Central memory CD8-positive, alpha-beta T cell (primary cell): ENCODE data around the gene SEPTIN1.

ENCODE experiments used
- ATAC-seq: fragments of 150-1000 bp; cut with Tn5 transposase; replicated peaks from 2 replicates; pipeline ENCODE4 v1.10.0; 2022; ENCODE audit warnings: mild to moderate bottlenecking, moderate FRiP score, moderate number of reproducible peaks; ENCODE audit not compliant: poor library complexity, severe bottlenecking; ENCODE audit errors: extremely low read depth
- DNase-seq, 2 donors: peaks; one replicate each; pipeline ENCODE4 v3.0.0; 2021; ENCODE audit warnings: low spot score in 2 of 2
- H3K27ac Mint-ChIP-seq: one replicate; pipeline ENCODE4 v1.8.0; 2022; ENCODE audit warnings: low read depth, mild to moderate bottlenecking, moderate library complexity, mixed read lengths
- H3K27me3 Mint-ChIP-seq: one replicate; pipeline ENCODE4 v1.8.0; 2022; ENCODE audit warnings: mixed read lengths
- H3K36me3 Mint-ChIP-seq: one replicate; pipeline ENCODE4 v1.8.0; 2022; ENCODE audit warnings: mild to moderate bottlenecking, moderate library complexity, mixed read lengths; ENCODE audit not compliant: insufficient read depth
- H3K4me1 Mint-ChIP-seq: one replicate; pipeline ENCODE4 v1.8.0; 2022; ENCODE audit warnings: mixed read lengths
- H3K4me3 Mint-ChIP-seq: one replicate; pipeline ENCODE4 v1.8.0; 2022; ENCODE audit warnings: mild to moderate bottlenecking, moderate library complexity, mixed read lengths
- H3K9me3 Mint-ChIP-seq: one replicate; pipeline ENCODE4 v1.8.0; 2022; ENCODE audit warnings: mixed read lengths

SEPTIN1 gene

GRCh38 chr16:30355954-30356308, 26.4 kb downstream of the SEPTIN1 start:
- Mint-ChIP-seq H3K27me3 (no peaks in the 10 kb centered on the region), H3K4me3 (peak overlapping the region; percentile 97), H3K36me3 (peaks cover 32% of the 10 kb centered on the region), H3K9me3 (no peaks in the 10 kb centered on the region), H3K4me1 (peaks cover 54% of the 10 kb centered on the region), H3K27ac (peak overlapping the region; percentile 97)
- DNase-seq (no peak), ATAC-seq (peak; percentile 8)

- Mint-ChIP-seq H3K27ac (peak within 1 kb of the TSS; percentile 97), H3K4me3 (peak within 1 kb of the TSS; percentile 97), H3K4me1 (peaks cover 60% of the 10 kb centered on the region), H3K36me3 (peaks cover 33% of the 10 kb centered on the region), H3K27me3 (no peaks in the 10 kb centered on the region), H3K9me3 (no peaks in the 10 kb centered on the region)
- ATAC-seq (peak; percentile 83), DNase-seq (peak; percentile 68 to 71)
These were observed 27.0 kb downstream of the SEPTIN1 start, which contains the start of gene CD2BP2 for GRCh38 chr16:30355144-30355953. Gene CD2BP2 (minus strand): TSS chr16:30355308. CDS start chr16:30354681, 627 bp downstream.

- H3K36me3 Mint-ChIP-seq, result peaks cover 33% of the 10 kb centered on the region
- peak overlapping the region; percentile 97 for H3K27ac Mint-ChIP-seq
- no peaks in the 10 kb centered on the region for H3K27me3 Mint-ChIP-seq
- ATAC-seq (peak; percentile 9), DNase-seq (no peak)
- peaks cover 68% of the 10 kb centered on the region for H3K4me1 Mint-ChIP-seq
- H3K4me3 Mint-ChIP-seq, result peak overlapping the region; percentile 97
- no peaks in the 10 kb centered on the region for H3K9me3 Mint-ChIP-seq
These were observed 27.8 kb downstream of the SEPTIN1 start for GRCh38 chr16:30354423-30355143.

- no peaks in the 10 kb centered on the region for H3K9me3 Mint-ChIP-seq
- H3K36me3 Mint-ChIP-seq, result peaks cover 37% of the 10 kb centered on the region
- ATAC-seq, result no peak
- H3K4me1 Mint-ChIP-seq, result peaks cover 75% of the 10 kb centered on the region
- H3K27me3 Mint-ChIP-seq, result no peaks in the 10 kb centered on the region
- peak overlapping the region; percentile 97 for H3K27ac Mint-ChIP-seq
- peak overlapping the region; percentile 97 for H3K4me3 Mint-ChIP-seq
- no peak for DNase-seq
These were observed 28.8 kb downstream of the SEPTIN1 start for GRCh38 chr16:30353438-30354129.

- H3K9me3 Mint-ChIP-seq, result no peaks in the 10 kb centered on the region
- peak overlapping the region; percentile 32 for H3K27ac Mint-ChIP-seq
- H3K4me3 Mint-ChIP-seq, result no peak overlapping the region
- ATAC-seq (no peak), DNase-seq (no peak)
- H3K27me3 Mint-ChIP-seq, result no peaks in the 10 kb centered on the region
- H3K4me1 Mint-ChIP-seq, result peaks cover 75% of the 10 kb centered on the region
- H3K36me3 Mint-ChIP-seq, result peaks cover 39% of the 10 kb centered on the region
These were observed 29.6 kb downstream of the SEPTIN1 start for GRCh38 chr16:30352488-30353401.

GRCh38 chr16:30351586-30352419, 30.6 kb downstream of the SEPTIN1 start:
- DNase-seq (no peak), ATAC-seq (no peak)
- H3K36me3 Mint-ChIP-seq, result peaks cover 34% of the 10 kb centered on the region
- H3K4me1 Mint-ChIP-seq, result peaks cover 69% of the 10 kb centered on the region
- no peaks in the 10 kb centered on the region for H3K27me3 Mint-ChIP-seq
- peak overlapping the region; percentile 77 for H3K27ac Mint-ChIP-seq
- peak overlapping the region; percentile 16 for H3K4me3 Mint-ChIP-seq
- no peaks in the 10 kb centered on the region for H3K9me3 Mint-ChIP-seq

GRCh38 chr16:30351001-30351441, 31.3 kb downstream of the SEPTIN1 start:
- H3K9me3 Mint-ChIP-seq, result no peaks in the 10 kb centered on the region
- peak overlapping the region; percentile 77 for H3K27ac Mint-ChIP-seq
- DNase-seq (no peak), ATAC-seq (no peak)
- H3K36me3 Mint-ChIP-seq, result peaks cover 34% of the 10 kb centered on the region
- H3K27me3 Mint-ChIP-seq, result no peaks in the 10 kb centered on the region
- peaks cover 63% of the 10 kb centered on the region for H3K4me1 Mint-ChIP-seq
- H3K4me3 Mint-ChIP-seq, result peak overlapping the region; percentile 23

GRCh38 chr16:30350134-30350871, 32.1 kb downstream of the SEPTIN1 start:
- Mint-ChIP-seq H3K9me3 (no peaks in the 10 kb centered on the region), H3K27me3 (no peaks in the 10 kb centered on the region), H3K4me1 (peaks cover 56% of the 10 kb centered on the region), H3K4me3 (peak overlapping the region; percentile 23), H3K27ac (peak overlapping the region; percentile 77), H3K36me3 (peaks cover 34% of the 10 kb centered on the region)
- DNase-seq (no peak), ATAC-seq (peak; percentile 57)

- H3K36me3 Mint-ChIP-seq, result peaks cover 30% of the 10 kb centered on the region
- ATAC-seq, result peak; percentile 10
- no peaks in the 10 kb centered on the region for H3K9me3 Mint-ChIP-seq
- H3K4me3 Mint-ChIP-seq, result peak overlapping the region; percentile 8
- peak overlapping the region; percentile 77 for H3K27ac Mint-ChIP-seq
- peaks cover 49% of the 10 kb centered on the region for H3K4me1 Mint-ChIP-seq
- DNase-seq, result no peak
- no peaks in the 10 kb centered on the region for H3K27me3 Mint-ChIP-seq
These were observed 32.7 kb downstream of the SEPTIN1 start for GRCh38 chr16:30349675-30350074.

GRCh38 chr16:30348929-30349328, 33.4 kb downstream of the SEPTIN1 start:
- H3K36me3 Mint-ChIP-seq, result peaks cover 23% of the 10 kb centered on the region
- no peak overlapping the region for H3K4me3 Mint-ChIP-seq
- no peaks in the 10 kb centered on the region for H3K27me3 Mint-ChIP-seq
- ATAC-seq, result no peak
- DNase-seq, result no peak
- H3K9me3 Mint-ChIP-seq, result no peaks in the 10 kb centered on the region
- peak overlapping the region; percentile 77 for H3K27ac Mint-ChIP-seq
- H3K4me1 Mint-ChIP-seq, result peaks cover 43% of the 10 kb centered on the region

- Mint-ChIP-seq H3K4me1 (peaks cover 36% of the 10 kb centered on the region), H3K4me3 (no peak overlapping the region), H3K27ac (no peak overlapping the region), H3K27me3 (no peaks in the 10 kb centered on the region), H3K9me3 (no peaks in the 10 kb centered on the region), H3K36me3 (peaks cover 18% of the 10 kb centered on the region)
- DNase-seq, result no peak
- ATAC-seq, result no peak
These were observed 34.2 kb downstream of the SEPTIN1 start for GRCh38 chr16:30348113-30348512.
